HCT116 (cell line): ENCODE measurements around the gene E2F6. TPM values are rescaled to one million over a fixed set of nuclear protein-coding genes. Genes with fewer than 3 reads are reported as not detected.

ENCODE experiments used
- ATAC-seq: fragments of 200-7000 bp; cut with Tn5 transposase; 2 replicates; pipeline ENCODE4 v1.9.1; 2020; ENCODE audit warnings: mild to moderate bottlenecking, moderate library complexity
- BruUV-seq: library from RNA; stranded (reverse); fragments of 400-500 nt; replicated peaks from 2 replicates; lab custom pipeline; 2021; lab: Mats Ljungman, UMichigan
- CTCF ChIA-PET: fragments of 300-600 bp; sonication (Branson Sonifier 250); formaldehyde crosslinking; loops from one replicate; lab custom pipeline; 2021; ENCODE audit warnings: antibody characterized with exemption; lab: Charles Lee
- POLR2A ChIA-PET: fragments of 300-600, 350-600 bp; sonication (Branson Sonifier 250); formaldehyde crosslinking; loops from one replicate; lab custom pipeline; 2021; ENCODE audit warnings: antibody characterized with exemption; lab: Charles Lee
- RAD21 ChIA-PET, 2 experiments: fragments of 300-600 bp; sonication (Branson Sonifier 250); formaldehyde crosslinking; loops; one replicate each; lab custom pipeline; 2023; ENCODE audit warnings: low total read pairs in 2 of 2; ENCODE audit not compliant: uncharacterized antibody in 2 of 2, unreplicated experiment in 2 of 2, low non-redundant PET in 1 of 2; lab: Charles Lee
- DNase-seq: peaks from one replicate; pipeline ENCODE4 v3.0.0-alpha.2; 2010; ENCODE audit warnings: low read depth, low spot score
- H2AFZ ChIP-seq: fragments of 200-600 bp; shearing (Covaris generic), sonication (generic); 2 replicates; pipeline ENCODE4 v1.6.1; 2017; ENCODE audit warnings: low read depth, mixed run types, mixed read lengths, antibody characterized with exemption, low read length; ENCODE audit not compliant: poor library complexity, severe bottlenecking
- H3K27ac ChIP-seq: 2 replicates; pipeline ENCODE4 v1.5.1; 2012; ENCODE audit warnings: low read depth, low read length
- H3K27me3 ChIP-seq: fragments of 200-600 bp; sonication (generic); 2 replicates; pipeline ENCODE4 v1.6.1; 2016; ENCODE audit warnings: mixed run types, low read length, mixed read lengths; ENCODE audit not compliant: insufficient read depth
- H3K36me3 ChIP-seq, 2 experiments: fragments of 200-500 bp in 1 of 2; fragments of 200-600 bp in 1 of 2; sonication (Bioruptor generic) in 1 of 2; sonication (generic) in 1 of 2; 2 replicates each; pipeline versions ENCODE4 v1.5.1 to v1.6.1; 2014 to 2016; ENCODE audit warnings: low read length in 2 of 2, inconsistent platforms in 1 of 2, mixed read lengths in 1 of 2, mixed run types in 1 of 2; ENCODE audit not compliant: insufficient read depth in 2 of 2, control insufficient read depth in 1 of 2
- H3K4me1 ChIP-seq, 2 experiments: fragments of 200-600 bp in 1 of 2; sonication (generic) in 1 of 2; 2 replicates each; pipeline versions ENCODE4 v1.5.1 to v1.6.1; 2012 to 2017; ENCODE audit warnings: low read length in 2 of 2, inconsistent platforms in 1 of 2, mild to moderate bottlenecking in 1 of 2, mixed read lengths in 1 of 2, mixed run types in 1 of 2, moderate library complexity in 1 of 2; ENCODE audit not compliant: insufficient read depth in 2 of 2, control insufficient read depth in 1 of 2
- H3K4me2 ChIP-seq: fragments of 200-600 bp; sonication (generic); 2 replicates; pipeline ENCODE4 v1.6.1; 2017; ENCODE audit warnings: mixed run types, low read length, mixed read lengths
- H3K4me3 ChIP-seq, 2 experiments: fragments of 200-600 bp in 1 of 2; sonication (generic) in 1 of 2; replicated peaks in 1 of 2; 2 replicates each; pipeline ENCODE4 v1.5.1; 2011 to 2016; ENCODE audit warnings: low read length in 2 of 2, control low read depth in 1 of 2, low read depth in 1 of 2, mild to moderate bottlenecking in 1 of 2, mixed read lengths in 1 of 2, mixed run types in 1 of 2
- H3K79me2 ChIP-seq: fragments of 200-600 bp; sonication (generic); 2 replicates; pipeline ENCODE4 v1.6.1; 2017; ENCODE audit warnings: mild to moderate bottlenecking, mixed run types, low read length, moderate library complexity, mixed read lengths; ENCODE audit not compliant: insufficient read depth
- H3K9ac ChIP-seq: fragments of 200-600 bp; sonication (generic); 2 replicates; pipeline ENCODE4 v1.6.1; 2016; ENCODE audit warnings: low read length, mixed read lengths
- H3K9me2 ChIP-seq: fragments of 200-600 bp; sonication (generic), shearing (Covaris generic); 2 replicates; pipeline ENCODE4 v1.6.1; 2017; ENCODE audit warnings: mixed run types, mild to moderate bottlenecking, moderate library complexity; ENCODE audit not compliant: insufficient read depth
- H3K9me3 ChIP-seq, 2 experiments: fragments of 200-500 bp in 1 of 2; fragments of 200-600 bp in 1 of 2; sonication (Bioruptor generic) in 1 of 2; sonication (generic) in 1 of 2; 2 replicates each; pipeline ENCODE4 v1.6.1; 2014 to 2017; ENCODE audit warnings: low read length in 2 of 2, mixed read lengths in 2 of 2, inconsistent platforms in 1 of 2, low read depth in 1 of 2, mild to moderate bottlenecking in 1 of 2, mixed run types in 1 of 2, moderate library complexity in 1 of 2; ENCODE audit not compliant: control insufficient read depth in 1 of 2, insufficient read depth in 1 of 2
- H4K20me1 ChIP-seq: fragments of 200-600 bp; sonication (generic), shearing (Covaris generic); 2 replicates; pipeline ENCODE4 v1.6.1; 2017; ENCODE audit warnings: mixed run types, mild to moderate bottlenecking, moderate library complexity; ENCODE audit not compliant: insufficient read depth
- ATF3 ChIP-seq: IDR thresholded peaks from 2 replicates; pipeline ENCODE4 v1.6.1; 2012
- CBX3 ChIP-seq: IDR thresholded peaks from 2 replicates; pipeline ENCODE4 v1.6.1; 2012; ENCODE audit warnings: low read depth
- CEBPB ChIP-seq: IDR thresholded peaks from 2 replicates; pipeline ENCODE4 v1.6.1; 2012; ENCODE audit warnings: low read depth
- CTCF ChIP-seq, 3 experiments: fragments of 200-600 bp in 1 of 3; sonication (generic) in 1 of 3; IDR thresholded peaks in 2 of 3; conservative IDR thresholded peaks in 1 of 3; 2 replicates each; pipeline ENCODE4 v1.5.1; 2012 to 2017; ENCODE audit warnings: low read depth in 2 of 3, low read length in 2 of 3, antibody characterized with exemption in 1 of 3, borderline replicate concordance in 1 of 3, control low read depth in 1 of 3, mild to moderate bottlenecking in 1 of 3, mixed read lengths in 1 of 3, mixed run types in 1 of 3, moderate library complexity in 1 of 3; ENCODE audit not compliant: insufficient read depth in 1 of 3
- EGR1 ChIP-seq: IDR thresholded peaks from 2 replicates; pipeline ENCODE4 v1.6.1; 2012; ENCODE audit warnings: low read depth
- ELF1 ChIP-seq: IDR thresholded peaks from 2 replicates; pipeline ENCODE4 v1.6.1; 2012; ENCODE audit warnings: low read depth, borderline replicate concordance
- EZH2 ChIP-seq: fragments of 200-600 bp; sonication (generic); IDR thresholded peaks from 2 replicates; pipeline ENCODE4 v1.6.1; 2017; ENCODE audit warnings: antibody characterized with exemption, mixed run types
- EZH2phosphoT487 ChIP-seq: fragments of 200-600 bp; IDR thresholded peaks from 2 replicates; pipeline ENCODE4 v1.6.1; 2018; ENCODE audit warnings: antibody characterized with exemption, borderline replicate concordance
- FOSL1 ChIP-seq: IDR thresholded peaks from 2 replicates; pipeline ENCODE4 v1.6.1; 2012; ENCODE audit warnings: low read depth
- POLR2A ChIP-seq: IDR thresholded peaks from 2 replicates; pipeline ENCODE4 v1.7.0; 2011; ENCODE audit warnings: borderline replicate concordance; ENCODE audit not compliant: insufficient read depth, insufficient read length; ENCODE audit errors: extremely low read depth
- POLR2AphosphoS5 ChIP-seq: IDR thresholded peaks from 2 replicates; pipeline ENCODE4 v1.6.1; 2011; ENCODE audit warnings: mild to moderate bottlenecking, low read depth, low read length, moderate library complexity
- RAD21 ChIP-seq: IDR thresholded peaks from 2 replicates; pipeline ENCODE4 v1.6.1; 2012; ENCODE audit warnings: low read depth, mild to moderate bottlenecking
- REST ChIP-seq: IDR thresholded peaks from 2 replicates; pipeline ENCODE4 v1.6.1; 2012; ENCODE audit warnings: low read depth
- SIN3A ChIP-seq: IDR thresholded peaks from 2 replicates; pipeline ENCODE4 v1.6.1; 2012; ENCODE audit warnings: low read depth
- SRF ChIP-seq: IDR thresholded peaks from 2 replicates; pipeline ENCODE4 v1.6.1; 2012; ENCODE audit warnings: low read depth
- TCF7L2 ChIP-seq: IDR thresholded peaks from 2 replicates; pipeline ENCODE4 v1.7.0; 2011; ENCODE audit warnings: borderline replicate concordance, inconsistent platforms; ENCODE audit not compliant: insufficient read depth, insufficient read length; ENCODE audit errors: extremely low read depth
- YY1 ChIP-seq: IDR thresholded peaks from 2 replicates; pipeline ENCODE4 v1.6.1; 2011; ENCODE audit warnings: low read length, low read depth, moderate library complexity, mild to moderate bottlenecking; ENCODE audit not compliant: insufficient replicate concordance; ENCODE audit errors: extremely low read depth
- ZBTB33 ChIP-seq: IDR thresholded peaks from 2 replicates; pipeline ENCODE4 v1.6.1; 2011; ENCODE audit warnings: mild to moderate bottlenecking, low read length, moderate library complexity; ENCODE audit not compliant: insufficient replicate concordance; ENCODE audit errors: extremely low read depth
- ZFX ChIP-seq: fragments of 450-650 bp; IDR thresholded peaks from 2 replicates; pipeline ENCODE4 v1.6.1; 2017
- ZNF274 ChIP-seq: fragments of 200-500 bp; sonication (Bioruptor generic); IDR thresholded peaks from 2 replicates; pipeline ENCODE4 v1.6.1; 2014; ENCODE audit warnings: mild to moderate bottlenecking, low read depth, low read length, inconsistent platforms
- intact Hi-C: fragments of 100-400 bp; cut with micrococcal nuclease; formaldehyde crosslinking; loops from 2 replicates; pipeline ENCODE4 v1.10.0; 2022
- total RNA-seq: library from RNA; stranded (reverse); gene quantifications from one replicate; pipeline ENCODE4 v1.2.1, GENCODE V29; 2021; ENCODE audit not compliant: unreplicated experiment

Gene E2F6
- total RNA-seq, 1 experiment from 2014 or later = 22.8 TPM

GRCh38 chr2:11417946-11418585 is 47.9 kb downstream of the E2F6 start:
- no peak for DNase-seq
- H3K9me2 ChIP-seq = no peaks in the 10 kb centered on the region
- BruUV-seq = no TSS peak
- H3K36me3 ChIP-seq = no peaks in the 10 kb centered on the region
- no peak overlapping the region for H3K4me3 ChIP-seq
- H3K9ac ChIP-seq = no peak overlapping the region
- ChIA-PET POLR2A (no interaction called here), RAD21 (interaction anchor here in 1 of 2 experiments (0.6 kb wide), 1 partner anchor 287 kb away, joined by 5 read pairs; no protein-coding TSS in a partner anchor), CTCF (interaction anchor here (0.6 to 1.4 kb wide), 3 partner anchors 29 to 285 kb away, joined by 3 to 7 read pairs (median 3); a partner anchor contains a TSS)
- H3K27ac ChIP-seq = no peak overlapping the region
- H3K79me2 ChIP-seq = no peaks in the 10 kb centered on the region
- H3K4me2 ChIP-seq = no peak overlapping the region
- no peak overlapping the region for H2AFZ ChIP-seq
- no peaks in the 10 kb centered on the region for H4K20me1 ChIP-seq
- peaks cover 0 to 6% of the 10 kb centered on the region in 2 experiments; a peak in 1 of 4 replicates for H3K9me3 ChIP-seq
- peak; percentile 55 for ATAC-seq
- intact Hi-C loops = no loop called here
- H3K27me3 ChIP-seq = no peaks in the 10 kb centered on the region
- H3K4me1 ChIP-seq = no peaks in the 10 kb centered on the region
- no peak for TF ChIP-seq ZNF274
- TF ChIP-seq ELF1 = 0 out of 2 replicates have a peak, but pooled peaks have one; percentile 18
- TF ChIP-seq EZH2phosphoT487 = no peak
- peak; percentile 85 for TF ChIP-seq CBX3
- TF ChIP-seq YY1 = no peak
- TF ChIP-seq ATF3 = no peak
- TF ChIP-seq ZBTB33 = no peak
- TF ChIP-seq POLR2A = no peak
- TF ChIP-seq CEBPB = no peak
- no peak for TF ChIP-seq EGR1
- no peak for TF ChIP-seq SRF
- TF ChIP-seq FOSL1 = no peak
- TF ChIP-seq CTCF (IDR thresholded peaks at IDR 0.05 in 2 of 3, conservative IDR thresholded peaks at IDR 0.05 in 1 of 3; ENCODE audit: borderline replicate concordance in 1 of 3, insufficient read depth in 1 of 3, low read depth in 2 of 3, low read length in 2 of 3) = peak; percentile 22 to 75 (median 68); a peak in 5 of 6 replicates
- no peak for TF ChIP-seq POLR2AphosphoS5
- TF ChIP-seq TCF7L2 = no peak
- no peak for TF ChIP-seq ZFX
- peak; percentile 47 for TF ChIP-seq RAD21
- no peak for TF ChIP-seq SIN3A
- TF ChIP-seq EZH2 = no peak
- no peak for TF ChIP-seq REST
